ENCODE data around the gene DCLK2.

DNA sequence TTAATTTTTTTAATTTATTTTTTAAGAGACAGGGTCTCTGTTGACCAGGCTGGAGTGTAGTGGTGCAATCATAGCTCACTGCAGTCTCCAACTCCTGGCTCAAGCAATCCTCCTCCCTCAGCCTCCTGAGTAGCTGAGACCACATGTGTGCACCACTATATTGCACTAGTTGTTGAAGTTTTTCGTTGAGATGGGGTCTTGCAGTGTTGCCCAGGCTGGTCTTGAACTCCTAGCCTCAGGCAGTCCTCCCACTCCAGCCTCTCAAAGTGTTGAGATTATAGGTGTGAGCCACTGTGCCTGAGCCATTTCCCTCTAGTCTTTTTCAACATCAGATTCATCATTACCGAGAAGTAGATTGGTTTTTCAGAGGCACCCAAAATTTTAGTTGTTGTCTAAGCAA lies 165.7 kb downstream of the DCLK2 start:
- TF ChIP-seq GATA3 (IDR thresholded peaks at IDR 0.05; ENCODE audit: low read depth, low read length) (no peak), GATA2 (IDR thresholded peaks at IDR 0.05; ENCODE audit: low read depth, low read length) (no peak)
